H9 (cell line): ENCODE measurements around the gene RGS6. TPM values are rescaled to one million over a fixed set of nuclear protein-coding genes. Genes with fewer than 3 reads are reported as not detected.

Experiments
- DNase-seq: peaks from one replicate; pipeline ENCODE4 v3.0.0-alpha.2; 2017
- H2AFZ ChIP-seq: one replicate; pipeline ENCODE4 v1.6.1; 2013; ENCODE audit warnings: mild to moderate bottlenecking, low read length, control low read depth, moderate library complexity
- H2AK5ac ChIP-seq: 2 replicates; pipeline ENCODE4 v1.6.1; 2013; ENCODE audit warnings: low read length, control low read depth, mixed read lengths; ENCODE audit not compliant: insufficient read length
- H2BK120ac ChIP-seq: one replicate; pipeline ENCODE4 v1.6.1; 2013; ENCODE audit warnings: low read depth, mild to moderate bottlenecking, low read length, control low read depth, inconsistent platforms; ENCODE audit not compliant: poor library complexity, severe bottlenecking
- H2BK12ac ChIP-seq: 2 replicates; pipeline ENCODE4 v1.6.1; 2013; ENCODE audit warnings: low read length, control low read depth, mixed read lengths, low read depth; ENCODE audit not compliant: insufficient read length
- H2BK15ac ChIP-seq: 2 replicates; pipeline ENCODE4 v1.6.1; 2013; ENCODE audit warnings: low read depth, low read length, control low read depth
- H2BK20ac ChIP-seq: one replicate; pipeline ENCODE4 v1.6.1; 2013; ENCODE audit warnings: low read depth, mild to moderate bottlenecking, low read length, control low read depth, inconsistent platforms; ENCODE audit not compliant: poor library complexity, severe bottlenecking
- H2BK5ac ChIP-seq: 2 replicates; pipeline ENCODE4 v1.6.1; 2013; ENCODE audit warnings: low read length, control low read depth, mixed read lengths; ENCODE audit not compliant: insufficient read length
- H3K14ac ChIP-seq: 2 replicates; pipeline ENCODE4 v1.6.1; 2013; ENCODE audit warnings: low read length, control low read depth; ENCODE audit not compliant: insufficient read depth
- H3K18ac ChIP-seq: 2 replicates; pipeline ENCODE4 v1.6.1; 2013; ENCODE audit warnings: low read depth, mild to moderate bottlenecking, mixed read lengths, low read length, control low read depth; ENCODE audit not compliant: insufficient read length
- H3K23ac ChIP-seq: 2 replicates; pipeline ENCODE4 v1.6.1; 2013; ENCODE audit warnings: low read length, control low read depth, mixed read lengths, low read depth; ENCODE audit not compliant: insufficient read length
- H3K23me2 ChIP-seq: 2 replicates; pipeline ENCODE4 v1.6.1; 2013; ENCODE audit warnings: low read depth, mild to moderate bottlenecking, mixed read lengths, low read length, control low read depth; ENCODE audit not compliant: insufficient read length, poor library complexity, severe bottlenecking
- H3K27ac ChIP-seq: 2 replicates; pipeline ENCODE4 v1.5.1; 2013; ENCODE audit warnings: low read length, control low read depth, mixed read lengths, low read depth; ENCODE audit not compliant: insufficient read length
- H3K27me3 ChIP-seq: 2 replicates; pipeline ENCODE4 v1.6.1; 2013; ENCODE audit warnings: low read length, control low read depth, inconsistent platforms; ENCODE audit not compliant: insufficient read depth
- H3K4ac ChIP-seq: 2 replicates; pipeline ENCODE4 v1.6.1; 2013; ENCODE audit warnings: low read depth, mild to moderate bottlenecking, control low read depth, inconsistent platforms, low read length, moderate library complexity
- H3K4me1 ChIP-seq: 2 replicates; pipeline ENCODE4 v1.6.1; 2013; ENCODE audit warnings: low read length, control low read depth, inconsistent platforms; ENCODE audit not compliant: insufficient read depth
- H3K4me2 ChIP-seq: 2 replicates; pipeline ENCODE4 v1.6.1; 2013; ENCODE audit warnings: low read length, control low read depth, mixed read lengths; ENCODE audit not compliant: insufficient read length, insufficient read depth
- H3K56ac ChIP-seq: 2 replicates; pipeline ENCODE4 v1.6.1; 2013; ENCODE audit warnings: low read depth, mild to moderate bottlenecking, mixed read lengths, low read length, control low read depth; ENCODE audit not compliant: insufficient read length
- H3K79me1 ChIP-seq: 2 replicates; pipeline ENCODE4 v1.6.1; 2013; ENCODE audit warnings: low read depth, mild to moderate bottlenecking, moderate library complexity, low read length, control low read depth, inconsistent platforms; ENCODE audit not compliant: insufficient read depth, poor library complexity, severe bottlenecking
- H3K79me2 ChIP-seq: 2 replicates; pipeline ENCODE4 v1.6.1; 2013; ENCODE audit warnings: low read length, control low read depth, inconsistent platforms; ENCODE audit not compliant: insufficient read depth
- H3K9ac ChIP-seq: 2 replicates; pipeline ENCODE4 v1.6.1; 2013; ENCODE audit warnings: low read length, control low read depth, mixed read lengths; ENCODE audit not compliant: insufficient read length; ENCODE audit errors: extremely low read depth
- H3K9me3 ChIP-seq: one replicate; pipeline ENCODE4 v1.6.1; 2013; ENCODE audit warnings: low read depth, low read length, inconsistent platforms; ENCODE audit not compliant: control insufficient read depth
- H3T11ph ChIP-seq: one replicate; pipeline ENCODE4 v1.6.1; 2013; ENCODE audit warnings: mild to moderate bottlenecking, low read length, control low read depth, inconsistent platforms
- H4K20me1 ChIP-seq: one replicate; pipeline ENCODE4 v1.6.1; 2013; ENCODE audit not compliant: control insufficient read depth, insufficient read length, insufficient read depth
- H4K5ac ChIP-seq: 2 replicates; pipeline ENCODE4 v1.6.1; 2013; ENCODE audit warnings: low read depth, mild to moderate bottlenecking, mixed read lengths, low read length, control low read depth; ENCODE audit not compliant: insufficient read length
- H4K8ac ChIP-seq: replicated peaks from 2 replicates; pipeline ENCODE4 v1.6.1; 2013; ENCODE audit warnings: low read length, control low read depth, mixed read lengths, low read depth; ENCODE audit not compliant: insufficient read length
- H4K91ac ChIP-seq: 2 replicates; pipeline ENCODE4 v1.6.1; 2013; ENCODE audit warnings: low read depth, mild to moderate bottlenecking, moderate library complexity, mixed read lengths, low read length, control low read depth; ENCODE audit not compliant: insufficient read length
- H3K27ac Mint-ChIP-seq, 3 experiments: 2 replicates in 2 of 3; 3 replicates in 1 of 3; pipeline ENCODE4 v1.8.0; 2020 to 2021; ENCODE audit warnings: mixed read lengths in 3 of 3, mild to moderate bottlenecking in 1 of 3, moderate library complexity in 1 of 3
- H3K27me3 Mint-ChIP-seq: 2 replicates; pipeline ENCODE4 v1.8.0; 2021; ENCODE audit warnings: low read depth, mild to moderate bottlenecking, moderate library complexity, mixed read lengths
- H3K36me3 Mint-ChIP-seq, 3 experiments: 2 replicates in 2 of 3; 3 replicates in 1 of 3; pipeline ENCODE4 v1.8.0; 2020 to 2021; ENCODE audit warnings: low read depth in 3 of 3, mixed read lengths in 3 of 3; ENCODE audit not compliant: insufficient read depth in 1 of 3
- H3K4me1 Mint-ChIP-seq, 2 experiments: 2 replicates each; pipeline ENCODE4 v1.8.0; 2020; ENCODE audit warnings: mixed read lengths in 2 of 2
- H3K4me3 Mint-ChIP-seq, 2 experiments: 2 replicates in 1 of 2; 3 replicates in 1 of 2; pipeline ENCODE4 v1.8.0; 2020 to 2021; ENCODE audit warnings: mild to moderate bottlenecking in 2 of 2, mixed read lengths in 2 of 2, moderate library complexity in 1 of 2
- H3K9me3 Mint-ChIP-seq, 2 experiments: 2 replicates in 1 of 2; 3 replicates in 1 of 2; pipeline ENCODE4 v1.8.0; 2020; ENCODE audit warnings: mild to moderate bottlenecking in 2 of 2, mixed read lengths in 2 of 2, moderate library complexity in 1 of 2
- WGBS: extraction: QIAGEN DNeasy Blood & Tissue Kit; methylation state at CpG from one replicate; pipeline ENCODE4 v1.1.7; 2013; ENCODE audit warnings: missing lambda C conversion rate, low lambda C conversion rate, mixed read lengths; ENCODE audit not compliant: insufficient read length; ENCODE audit errors: extremely low coverage; 5-methylcytosine and 5-hydroxymethylcytosine counted together
- total RNA-seq: library from RNA; stranded (reverse); gene quantifications from 2 replicates; pipeline ENCODE4 v1.2.1, GENCODE V29; 2021
- TF ChIP-seq, protein P1 (sequence below): fragments of 200-600 bp; sonication (generic); conservative IDR thresholded peaks from 3 replicates; pipeline ENCODE4 v1.8.0; 2021; ENCODE audit warnings: antibody characterized with exemption, mild to moderate bottlenecking

Gene RGS6
- total RNA-seq, 1 experiment from 2014 or later = 3.0 TPM

DNA sequence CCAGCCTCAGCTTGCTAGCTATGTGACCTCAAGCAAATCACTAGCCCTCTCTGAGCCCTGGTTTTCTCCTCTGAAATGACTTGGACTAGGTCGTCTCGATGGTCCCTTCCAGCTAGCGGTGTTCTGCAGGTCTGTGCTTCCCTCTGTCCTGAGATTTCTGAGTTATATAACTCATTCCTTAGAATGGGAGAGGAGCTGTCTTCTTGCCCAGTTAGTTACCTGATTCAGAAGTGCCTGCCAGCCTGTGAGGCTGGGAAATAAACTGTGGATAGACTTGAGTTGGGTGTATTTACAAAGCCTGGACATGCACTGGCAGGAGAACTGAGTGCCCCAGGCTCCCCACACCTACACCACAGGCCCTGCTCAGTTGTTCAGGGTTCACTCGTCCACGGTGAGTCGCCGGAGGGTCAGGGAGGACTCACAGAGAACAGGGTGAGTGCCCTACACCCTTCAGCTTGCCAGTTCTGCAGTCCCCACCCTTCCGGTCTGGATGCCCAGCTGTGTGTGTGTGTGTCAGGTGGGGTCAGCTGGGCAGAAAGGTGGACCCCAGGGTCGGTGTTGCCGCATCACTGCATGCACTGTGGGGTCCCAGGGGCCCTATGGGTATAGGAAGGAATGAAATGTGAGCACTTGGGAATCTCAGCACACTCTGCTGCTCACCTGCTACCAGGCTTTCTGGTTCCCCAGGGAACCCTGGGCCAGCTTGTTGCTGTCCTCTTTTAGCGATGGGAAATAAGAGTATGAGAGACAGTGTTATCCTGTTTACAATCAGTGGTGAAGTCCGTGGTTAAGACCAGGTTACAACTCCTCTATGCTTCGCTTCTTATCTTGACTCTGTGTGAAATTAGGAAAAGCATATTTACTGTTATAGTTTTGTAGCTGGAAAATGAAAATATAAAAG lies 613.4 kb downstream of the RGS6 start:
- no peaks in the 10 kb centered on the region for H3K9me3 ChIP-seq
- H4K91ac ChIP-seq = no peak overlapping the region
- Mint-ChIP-seq H3K27ac (peak overlapping the region in 1 of 3 experiments; percentile 52; a peak in 1 of 7 replicates), H3K4me3 (no peak overlapping the region; a peak in 1 of 5 replicates), H3K9me3 (no peaks in the 10 kb centered on the region), H3K27me3 (peaks cover 1% of the 10 kb centered on the region; the same call in 1 of the 2 replicates), H3K36me3 (no peaks in the 10 kb centered on the region), H3K4me1 (peaks cover 18 to 36% of the 10 kb centered on the region in 2 experiments)
- no peak overlapping the region for H3K9ac ChIP-seq
- H3K56ac ChIP-seq = no peak overlapping the region
- H4K20me1 ChIP-seq = no peaks in the 10 kb centered on the region
- no peak overlapping the region for H2BK120ac ChIP-seq
- no CpG with 5 or more reads among the region's 13 CpGs for WGBS
- H3T11ph ChIP-seq = no peak overlapping the region
- H3K27me3 ChIP-seq = no peaks in the 10 kb centered on the region
- DNase-seq = no peak
- no peak overlapping the region for H2AFZ ChIP-seq
- H3K4me1 ChIP-seq = no peaks in the 10 kb centered on the region
- no peaks in the 10 kb centered on the region for H3K79me2 ChIP-seq
- no peaks in the 10 kb centered on the region for H3K79me1 ChIP-seq
- H3K27ac ChIP-seq = no peak overlapping the region
- no peak overlapping the region for H4K8ac ChIP-seq
- no peak overlapping the region for H3K4me2 ChIP-seq
- H3K4ac ChIP-seq = no peak overlapping the region
- no peak overlapping the region for H2AK5ac ChIP-seq
- no peak overlapping the region for H4K5ac ChIP-seq
- no peak overlapping the region for H2BK20ac ChIP-seq
- H3K23me2 ChIP-seq = no peaks in the 10 kb centered on the region
- TF ChIP-seq, protein P1, sequence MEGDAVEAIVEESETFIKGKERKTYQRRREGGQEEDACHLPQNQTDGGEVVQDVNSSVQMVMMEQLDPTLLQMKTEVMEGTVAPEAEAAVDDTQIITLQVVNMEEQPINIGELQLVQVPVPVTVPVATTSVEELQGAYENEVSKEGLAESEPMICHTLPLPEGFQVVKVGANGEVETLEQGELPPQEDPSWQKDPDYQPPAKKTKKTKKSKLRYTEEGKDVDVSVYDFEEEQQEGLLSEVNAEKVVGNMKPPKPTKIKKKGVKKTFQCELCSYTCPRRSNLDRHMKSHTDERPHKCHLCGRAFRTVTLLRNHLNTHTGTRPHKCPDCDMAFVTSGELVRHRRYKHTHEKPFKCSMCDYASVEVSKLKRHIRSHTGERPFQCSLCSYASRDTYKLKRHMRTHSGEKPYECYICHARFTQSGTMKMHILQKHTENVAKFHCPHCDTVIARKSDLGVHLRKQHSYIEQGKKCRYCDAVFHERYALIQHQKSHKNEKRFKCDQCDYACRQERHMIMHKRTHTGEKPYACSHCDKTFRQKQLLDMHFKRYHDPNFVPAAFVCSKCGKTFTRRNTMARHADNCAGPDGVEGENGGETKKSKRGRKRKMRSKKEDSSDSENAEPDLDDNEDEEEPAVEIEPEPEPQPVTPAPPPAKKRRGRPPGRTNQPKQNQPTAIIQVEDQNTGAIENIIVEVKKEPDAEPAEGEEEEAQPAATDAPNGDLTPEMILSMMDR = no peak
- H3K18ac ChIP-seq = no peak overlapping the region
- no peak overlapping the region for H2BK5ac ChIP-seq
- no peak overlapping the region for H3K23ac ChIP-seq
- 0 out of 2 replicates have a peak overlapping the region, but pooled peaks have one; percentile 19 for H3K14ac ChIP-seq
- H2BK12ac ChIP-seq = no peak overlapping the region
- H2BK15ac ChIP-seq = no peak overlapping the region
